NCI-H345 (cell line): ENCODE measurements around the gene CELF3.

Experiments used
- DNase-seq: peaks from one replicate; lab custom pipeline; 2025; lab: John Stamatoyannopoulos, UW

Gene CELF3

GRCh38 chr1:151720974-151721787 lies 4.6 kb upstream of the CELF3 start, which contains the start of gene RIIAD1:
TSS of gene RIIAD1 (plus strand) at chr1:151721522. CDS start at chr1:151721537, 15 bp downstream.
- peak; percentile 56 for DNase-seq

GRCh38 chr1:151720554-151720953 lies 4.0 kb upstream of the CELF3 start:
- DNase-seq: no peak

- DNase-seq: no peak
Observed at GRCh38 chr1:151720125-151720524, 3.5 kb upstream of the CELF3 start.

- no peak for DNase-seq
Observed at GRCh38 chr1:151718666-151719065, 2.1 kb upstream of the CELF3 start.

DNA sequence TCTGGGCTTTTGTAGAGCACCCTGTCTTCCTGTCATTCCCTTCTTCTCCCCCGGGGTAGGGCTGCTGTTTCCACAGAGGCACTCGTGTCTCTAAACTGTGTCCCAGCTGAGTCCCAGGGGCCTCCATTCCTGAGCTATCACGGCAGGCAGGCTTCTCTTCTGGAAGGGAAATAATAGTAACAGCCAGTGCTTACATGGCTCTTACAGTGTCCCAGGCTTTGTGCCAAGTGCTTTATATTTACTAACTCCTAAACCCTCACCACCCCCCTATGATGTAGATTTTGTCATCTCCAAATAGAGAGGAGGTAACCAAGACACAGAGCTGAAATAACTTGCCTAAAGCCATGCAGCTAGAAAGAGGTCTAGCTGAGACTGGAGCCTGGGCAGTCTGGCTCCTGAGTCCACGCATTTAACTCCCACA lies 1.4 kb upstream of the CELF3 start:
- DNase-seq: peak; percentile 92

DNA sequence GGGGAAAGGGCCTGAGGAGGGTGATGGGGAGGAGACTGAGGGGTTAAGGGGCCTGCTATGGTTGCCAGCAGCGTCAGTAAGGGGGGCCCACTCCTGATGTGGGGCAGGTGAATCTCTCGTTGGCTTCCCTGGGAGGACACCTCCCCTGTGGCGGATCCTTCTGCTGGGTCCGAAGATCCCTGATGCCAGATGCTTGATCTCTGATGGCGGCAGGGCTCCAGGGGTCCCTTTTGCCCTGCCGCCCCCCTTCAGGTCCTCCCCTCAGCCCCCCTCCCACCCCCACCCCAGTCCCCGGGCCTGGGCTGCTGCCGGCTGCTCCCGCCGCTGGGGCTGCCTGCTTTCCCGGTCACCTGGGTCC lies 219 bp downstream of the CELF3 start:
- DNase-seq: no peak

GRCh38 chr1:151715726-151716404 lies 738 bp downstream of the CELF3 start:
- DNase-seq: peak; percentile 79

DNA sequence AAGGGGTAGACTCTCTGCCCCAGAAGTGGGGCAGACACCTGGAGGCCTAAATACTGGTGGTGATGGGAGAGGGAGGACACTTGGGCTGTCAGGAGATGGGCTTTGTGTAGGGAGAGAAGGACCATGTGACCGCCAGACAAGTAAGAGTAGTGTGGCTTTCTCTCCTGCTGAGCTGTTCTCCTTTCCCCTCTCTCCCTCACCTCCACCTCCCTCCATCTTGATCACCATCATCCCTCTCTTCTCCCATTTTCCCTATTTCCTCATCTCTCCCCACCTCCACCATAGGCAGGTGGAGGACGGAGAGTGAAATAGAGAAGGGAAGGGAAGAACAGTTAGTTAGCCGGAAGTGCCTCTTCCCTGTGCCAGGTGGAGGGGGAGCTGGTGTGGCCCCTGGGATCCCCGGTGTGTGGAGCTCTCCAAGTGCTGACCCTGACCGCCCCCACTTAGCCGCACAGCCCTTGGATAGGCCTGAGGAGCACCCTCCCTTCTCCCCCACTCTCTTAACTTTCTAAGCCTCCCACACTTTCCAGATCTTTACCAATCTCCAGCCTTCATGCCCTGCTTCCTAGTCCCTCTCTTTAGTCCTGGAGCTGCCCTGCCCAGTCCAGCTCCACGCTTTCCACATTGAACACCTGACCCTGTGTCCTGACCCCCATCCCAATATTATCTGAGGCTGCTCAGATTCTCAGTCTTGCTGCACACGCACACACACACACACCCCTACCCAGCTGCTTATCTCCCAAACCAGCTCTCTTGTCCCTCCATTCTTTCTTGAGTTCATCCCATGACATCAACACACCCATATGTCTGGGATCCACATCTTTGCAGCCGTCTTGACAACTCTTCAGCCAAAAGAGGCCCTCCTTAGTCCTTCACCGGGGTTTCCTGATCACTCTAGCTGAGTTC lies 1.5 kb downstream of the CELF3 start:
- DNase-seq: no peak

DNA sequence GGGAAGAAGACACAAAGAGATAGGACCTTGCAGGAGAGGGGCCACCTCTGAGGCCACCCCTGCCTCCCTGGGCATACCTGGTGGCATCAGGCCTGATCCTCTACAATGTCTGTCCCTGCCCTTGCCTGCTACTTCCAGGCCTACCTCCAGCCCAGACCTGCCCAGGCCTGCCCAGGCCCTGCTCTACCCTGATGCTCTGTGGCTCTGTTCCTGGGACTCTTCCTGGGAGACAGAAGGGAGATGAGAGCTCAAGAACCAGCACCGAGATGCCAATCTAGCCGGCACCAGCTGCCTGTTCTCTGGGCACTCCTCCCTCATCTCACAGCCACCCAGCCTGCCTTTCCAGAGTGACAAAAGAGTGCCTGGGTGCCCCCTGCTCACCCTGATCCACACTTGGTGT lies 2.7 kb downstream of the CELF3 start:
- no peak for DNase-seq

DNA sequence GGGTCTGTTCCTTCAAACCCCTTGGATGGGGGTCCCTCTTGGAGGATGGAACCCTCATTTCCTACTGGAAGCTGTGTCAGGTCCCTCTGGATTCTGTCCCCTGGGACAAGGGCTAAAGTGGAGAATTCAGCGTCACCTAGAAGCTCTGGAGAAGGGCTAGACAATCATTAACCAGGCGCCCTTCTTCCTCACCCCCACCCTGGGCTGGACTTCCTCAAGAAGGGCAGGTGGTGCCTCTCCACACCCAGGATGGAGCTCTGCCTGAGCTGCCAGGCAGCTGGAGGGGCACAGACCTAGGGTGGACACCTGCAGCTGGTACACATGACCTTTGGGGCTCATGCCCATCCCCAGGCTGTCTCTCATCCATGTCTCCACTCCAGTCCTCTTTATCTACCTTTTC lies 3.6 kb downstream of the CELF3 start:
- DNase-seq: no peak

DNA sequence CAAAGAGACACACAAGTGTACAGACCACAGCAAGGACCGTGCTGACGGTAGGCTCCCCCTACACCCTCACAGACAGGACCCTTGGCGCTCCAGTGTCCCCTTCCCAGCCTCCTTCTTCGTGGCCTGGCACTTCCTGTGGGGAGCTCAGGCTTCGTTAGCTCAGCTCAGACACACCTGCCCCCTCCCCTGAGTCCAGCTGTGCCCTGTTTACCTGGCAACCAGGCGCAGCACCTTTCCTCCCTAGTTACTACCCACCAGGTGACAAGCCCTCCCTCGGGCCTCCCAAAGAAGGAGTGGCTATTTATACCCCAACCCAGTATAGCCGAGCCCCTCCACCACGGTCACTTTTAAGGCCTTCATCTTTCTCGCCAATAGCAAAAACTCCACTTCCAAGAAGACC lies 4.7 kb downstream of the CELF3 start:
- DNase-seq: peak; percentile 57

DNA sequence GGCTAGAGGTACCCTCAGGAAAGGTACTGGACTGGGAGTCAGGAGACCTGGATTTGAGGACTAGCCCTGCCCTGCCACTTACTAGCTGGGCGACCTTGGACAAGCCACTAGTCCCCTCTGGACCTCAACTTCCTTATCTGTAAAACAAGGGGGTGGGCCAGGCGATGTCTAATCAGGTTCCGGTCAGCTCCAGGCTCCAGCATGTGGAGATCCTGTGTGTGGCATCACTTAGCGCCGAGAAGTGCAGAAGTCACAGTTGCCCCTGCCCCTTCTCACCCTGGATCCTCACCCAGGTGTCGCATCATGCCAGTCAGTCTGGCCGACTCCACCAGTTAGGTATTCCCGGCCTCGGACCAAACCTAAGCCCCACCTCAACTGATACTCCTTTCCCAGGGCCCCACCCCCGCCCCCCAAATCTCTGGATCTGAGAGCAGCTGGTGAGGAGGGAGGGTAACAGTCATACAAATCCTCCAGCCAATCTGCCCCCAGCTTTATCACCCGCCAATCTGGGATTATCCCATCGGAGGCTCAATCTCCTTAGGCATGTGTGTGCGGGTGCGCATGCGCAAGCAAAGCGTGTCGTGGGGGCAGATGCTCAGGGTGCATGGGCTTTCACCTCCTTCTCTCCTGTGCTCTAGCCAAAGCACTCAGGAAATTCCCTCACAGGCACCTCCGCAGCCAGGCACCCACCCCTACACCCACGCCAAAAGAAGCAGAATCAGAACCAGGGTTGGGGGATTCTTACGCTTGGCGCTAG lies 5.4 kb downstream of the CELF3 start:
- no peak for DNase-seq

GRCh38 chr1:151710187-151710840 lies 6.3 kb downstream of the CELF3 start:
- DNase-seq: no peak

DNA sequence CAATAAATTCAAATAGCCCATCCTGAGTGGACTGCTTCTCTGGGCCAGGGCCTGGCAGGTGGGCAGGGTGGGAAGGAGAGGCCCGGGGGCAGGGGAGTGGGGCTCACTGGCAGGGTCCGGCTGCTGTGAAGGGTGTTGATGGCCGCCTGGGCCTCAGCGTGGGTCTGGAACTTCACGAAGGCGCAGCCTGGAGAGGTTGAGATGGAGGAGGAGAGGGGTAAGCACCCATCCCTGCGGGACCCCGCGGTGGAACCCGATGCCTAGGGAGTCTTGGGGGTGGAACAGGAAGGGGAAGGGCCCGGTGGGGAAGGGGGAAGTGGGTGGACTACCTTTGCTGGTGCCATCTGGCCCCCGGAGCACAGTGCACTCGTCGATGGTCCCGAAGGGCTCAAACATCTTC lies 7.7 kb downstream of the CELF3 start:
- no peak for DNase-seq

DNA sequence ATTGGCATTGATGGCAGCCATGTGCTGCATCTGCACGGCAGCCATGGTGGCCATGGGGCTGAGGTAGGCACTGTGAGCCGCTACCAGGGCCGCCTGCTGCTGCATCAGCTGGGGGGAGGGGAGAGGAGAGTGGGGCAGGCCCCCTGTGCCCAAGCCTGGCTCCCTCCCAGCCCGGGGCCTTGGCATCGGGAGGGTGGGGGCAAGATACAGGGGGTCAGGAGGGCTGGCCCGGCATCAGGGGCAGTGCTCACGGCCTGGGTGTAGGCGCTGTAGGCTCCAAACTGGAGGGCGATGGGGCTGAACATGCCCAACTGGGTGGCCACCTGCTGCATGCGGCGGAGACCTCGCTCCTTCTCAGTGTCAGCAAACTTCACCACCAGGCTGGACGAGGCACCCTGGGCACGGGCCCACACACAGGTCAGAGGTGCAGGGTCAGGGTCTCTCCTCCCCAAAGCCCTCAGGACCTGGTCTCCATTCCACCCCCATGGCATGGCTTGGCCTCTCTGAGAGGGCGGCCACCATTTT lies 9.0 kb downstream of the CELF3 start:
- DNase-seq: no peak

DNA sequence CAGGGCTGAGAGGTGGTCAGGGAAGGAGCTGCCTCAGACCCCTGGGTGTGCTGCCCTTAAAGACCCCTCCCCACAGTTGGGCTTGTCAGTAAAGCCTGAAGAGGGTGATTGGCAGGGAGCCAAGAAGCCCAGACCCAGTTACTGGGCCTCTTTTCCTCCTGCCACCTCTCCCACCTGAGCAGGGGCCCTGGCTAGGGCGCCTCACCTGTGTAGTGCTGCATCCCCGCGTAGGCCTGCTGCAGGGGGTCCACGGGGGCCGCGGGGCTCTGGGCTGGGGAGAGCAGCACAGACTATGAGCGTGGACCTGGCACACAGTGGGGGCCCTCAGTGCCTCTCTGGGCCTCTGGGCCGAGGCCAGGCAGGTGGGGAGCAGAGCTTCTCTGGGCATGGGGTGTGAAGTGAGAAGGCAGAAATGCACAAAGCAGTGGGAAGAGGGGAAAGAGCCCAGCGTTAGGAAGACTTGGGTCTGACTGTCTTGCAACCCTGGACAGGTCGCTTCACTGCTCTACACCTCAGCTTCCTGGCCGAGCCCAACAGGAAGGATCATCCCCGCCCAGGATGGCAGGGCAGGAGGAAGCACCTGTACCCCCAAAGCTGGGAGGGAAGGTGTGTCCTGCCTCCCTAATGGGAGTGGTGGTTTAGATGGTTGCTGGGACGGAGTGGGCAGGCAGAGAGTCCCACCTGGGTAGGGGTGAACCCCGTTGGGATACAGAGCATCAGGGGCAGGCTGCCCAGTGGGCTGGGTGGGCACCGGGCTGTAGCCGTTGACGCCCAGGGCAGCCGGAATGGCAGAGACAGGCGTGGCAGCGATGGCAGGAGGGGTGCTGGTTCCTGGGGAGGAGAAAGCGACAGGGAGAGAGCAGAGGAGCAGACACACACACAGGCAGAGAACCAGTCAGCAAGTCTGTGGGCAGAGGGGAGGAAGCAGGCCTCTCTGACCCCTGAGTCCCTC lies 9.9 kb downstream of the CELF3 start:
- DNase-seq: no peak

DNA sequence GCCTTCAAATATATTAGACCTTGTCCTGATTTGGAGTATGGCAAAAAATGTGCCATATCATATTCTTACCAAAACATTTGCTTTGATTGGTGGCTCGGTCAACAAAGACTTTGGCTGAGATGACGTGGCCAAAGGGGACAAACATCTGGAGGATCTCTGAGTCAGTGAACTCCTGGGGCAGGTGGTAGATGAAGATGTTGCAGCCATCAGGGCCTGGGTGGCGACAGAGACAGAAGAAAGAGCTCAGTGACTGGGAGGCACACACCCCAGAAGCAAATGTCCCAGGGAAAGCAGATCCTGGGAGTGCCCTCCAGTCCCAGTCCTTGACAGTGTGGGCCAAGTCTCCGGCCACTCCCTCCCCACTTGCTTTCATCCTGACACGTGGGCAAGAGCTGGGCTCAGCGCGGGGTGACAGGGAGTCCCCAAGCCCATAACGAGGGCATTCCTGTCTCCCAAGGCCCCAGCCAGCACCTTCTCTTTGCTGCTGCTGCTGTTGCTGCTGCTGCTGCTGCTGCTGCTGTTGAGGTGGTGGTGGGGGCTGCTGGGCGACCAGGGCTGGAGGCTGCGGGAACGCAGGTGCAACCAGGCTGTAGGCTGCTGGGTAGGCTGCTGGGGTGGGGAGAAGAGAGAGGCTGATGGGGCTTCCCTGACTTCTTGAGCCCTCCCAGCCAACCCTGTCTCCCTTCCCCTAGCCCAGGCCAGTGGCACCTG lies 10.7 kb downstream of the CELF3 start:
- no peak for DNase-seq

DNA sequence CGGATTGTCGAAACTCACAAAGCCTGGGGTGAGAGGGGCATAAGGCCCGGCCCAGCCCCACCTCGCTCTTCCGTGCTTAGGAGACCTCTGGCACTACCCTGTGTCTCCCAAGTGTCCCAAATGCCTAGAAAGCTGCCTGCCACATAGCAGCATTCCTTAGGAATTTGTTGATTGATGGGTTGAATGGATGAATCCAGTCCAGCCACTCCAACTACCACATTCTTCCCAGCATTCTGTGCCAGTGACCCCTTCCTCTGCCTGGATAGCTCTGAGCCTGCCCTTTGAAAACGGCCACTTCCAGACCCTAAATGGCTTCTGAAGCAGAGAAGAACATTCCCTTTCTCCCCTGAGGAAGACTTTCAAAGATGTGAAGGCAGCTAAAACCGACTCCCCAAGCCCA lies 11.5 kb downstream of the CELF3 start:
- DNase-seq: no peak

DNA sequence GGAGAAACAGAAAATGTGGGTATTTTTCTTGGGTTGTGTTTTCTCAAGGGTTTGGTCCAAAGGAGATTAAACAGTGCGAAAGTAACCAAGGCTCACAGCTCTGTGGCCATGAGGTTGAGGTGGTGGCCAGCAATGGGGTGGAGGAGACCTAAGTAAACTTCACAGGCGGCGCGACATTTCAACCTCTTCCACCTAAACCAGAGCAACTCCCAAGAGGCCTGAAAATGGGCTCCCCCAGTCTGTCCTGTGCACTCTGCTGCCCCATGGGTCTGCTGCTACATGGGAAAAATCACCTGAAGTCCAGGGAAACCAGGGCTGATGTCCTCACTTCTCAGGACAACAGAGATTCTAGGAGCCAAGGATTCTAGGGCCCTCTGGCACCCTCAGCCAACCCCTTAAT lies 12.4 kb downstream of the CELF3 start:
- no peak for DNase-seq
